ENCODE results near the gene KLC1.

Gene KLC1

GRCh38 chr14:103675957-103676356, 46.9 kb downstream of the KLC1 start:
- no peak for TF ChIP-seq SIN3A (IDR thresholded peaks at IDR 0.05; ENCODE audit: borderline replicate concordance, insufficient read depth, low read length)
- no peak for TF ChIP-seq TAF1 (IDR thresholded peaks at IDR 0.05; ENCODE audit: borderline replicate concordance, insufficient read depth, low read length)
- TF ChIP-seq POLR2AphosphoS5 (IDR thresholded peaks at IDR 0.05; ENCODE audit: low read depth, low read length) = no peak
- no peak for TF ChIP-seq FOXP2 (optimal IDR thresholded peaks at IDR 0.05; ENCODE audit: borderline replicate concordance, extremely low read depth, extremely low read length, insufficient read depth)
- TF ChIP-seq, protein P1, sequence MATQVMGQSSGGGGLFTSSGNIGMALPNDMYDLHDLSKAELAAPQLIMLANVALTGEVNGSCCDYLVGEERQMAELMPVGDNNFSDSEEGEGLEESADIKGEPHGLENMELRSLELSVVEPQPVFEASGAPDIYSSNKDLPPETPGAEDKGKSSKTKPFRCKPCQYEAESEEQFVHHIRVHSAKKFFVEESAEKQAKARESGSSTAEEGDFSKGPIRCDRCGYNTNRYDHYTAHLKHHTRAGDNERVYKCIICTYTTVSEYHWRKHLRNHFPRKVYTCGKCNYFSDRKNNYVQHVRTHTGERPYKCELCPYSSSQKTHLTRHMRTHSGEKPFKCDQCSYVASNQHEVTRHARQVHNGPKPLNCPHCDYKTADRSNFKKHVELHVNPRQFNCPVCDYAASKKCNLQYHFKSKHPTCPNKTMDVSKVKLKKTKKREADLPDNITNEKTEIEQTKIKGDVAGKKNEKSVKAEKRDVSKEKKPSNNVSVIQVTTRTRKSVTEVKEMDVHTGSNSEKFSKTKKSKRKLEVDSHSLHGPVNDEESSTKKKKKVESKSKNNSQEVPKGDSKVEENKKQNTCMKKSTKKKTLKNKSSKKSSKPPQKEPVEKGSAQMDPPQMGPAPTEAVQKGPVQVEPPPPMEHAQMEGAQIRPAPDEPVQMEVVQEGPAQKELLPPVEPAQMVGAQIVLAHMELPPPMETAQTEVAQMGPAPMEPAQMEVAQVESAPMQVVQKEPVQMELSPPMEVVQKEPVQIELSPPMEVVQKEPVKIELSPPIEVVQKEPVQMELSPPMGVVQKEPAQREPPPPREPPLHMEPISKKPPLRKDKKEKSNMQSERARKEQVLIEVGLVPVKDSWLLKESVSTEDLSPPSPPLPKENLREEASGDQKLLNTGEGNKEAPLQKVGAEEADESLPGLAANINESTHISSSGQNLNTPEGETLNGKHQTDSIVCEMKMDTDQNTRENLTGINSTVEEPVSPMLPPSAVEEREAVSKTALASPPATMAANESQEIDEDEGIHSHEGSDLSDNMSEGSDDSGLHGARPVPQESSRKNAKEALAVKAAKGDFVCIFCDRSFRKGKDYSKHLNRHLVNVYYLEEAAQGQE (IDR thresholded peaks at IDR 0.05; ENCODE audit: insufficient read depth in 1 of 2, low read depth in 2 of 2, low read length in 2 of 2) = no peak

GRCh38 chr14:103676881-103677675, 48.1 kb downstream of the KLC1 start:
- TF ChIP-seq POLR2AphosphoS5 (IDR thresholded peaks at IDR 0.05; ENCODE audit: low read depth, low read length) = no peak
- TF ChIP-seq TAF1 (IDR thresholded peaks at IDR 0.05; ENCODE audit: borderline replicate concordance, insufficient read depth, low read length) = no peak
- no peak for TF ChIP-seq SIN3A (IDR thresholded peaks at IDR 0.05; ENCODE audit: borderline replicate concordance, insufficient read depth, low read length)
- TF ChIP-seq, protein P1 (IDR thresholded peaks at IDR 0.05; ENCODE audit: insufficient read depth in 1 of 2, low read depth in 2 of 2, low read length in 2 of 2) = no peak
- TF ChIP-seq FOXP2 (optimal IDR thresholded peaks at IDR 0.05; ENCODE audit: borderline replicate concordance, extremely low read depth, extremely low read length, insufficient read depth) = no peak

- TF ChIP-seq SIN3A (IDR thresholded peaks at IDR 0.05; ENCODE audit: borderline replicate concordance, insufficient read depth, low read length) (no peak), TAF1 (IDR thresholded peaks at IDR 0.05; ENCODE audit: borderline replicate concordance, insufficient read depth, low read length) (no peak), POLR2AphosphoS5 (IDR thresholded peaks at IDR 0.05; ENCODE audit: low read depth, low read length) (no peak), FOXP2 (optimal IDR thresholded peaks at IDR 0.05; ENCODE audit: borderline replicate concordance, extremely low read depth, extremely low read length, insufficient read depth) (no peak)
- TF ChIP-seq, protein P1 (IDR thresholded peaks at IDR 0.05; ENCODE audit: insufficient read depth in 1 of 2, low read depth in 2 of 2, low read length in 2 of 2) = no peak
Observed at GRCh38 chr14:103679351-103679750, 50.3 kb downstream of the KLC1 start.

DNA sequence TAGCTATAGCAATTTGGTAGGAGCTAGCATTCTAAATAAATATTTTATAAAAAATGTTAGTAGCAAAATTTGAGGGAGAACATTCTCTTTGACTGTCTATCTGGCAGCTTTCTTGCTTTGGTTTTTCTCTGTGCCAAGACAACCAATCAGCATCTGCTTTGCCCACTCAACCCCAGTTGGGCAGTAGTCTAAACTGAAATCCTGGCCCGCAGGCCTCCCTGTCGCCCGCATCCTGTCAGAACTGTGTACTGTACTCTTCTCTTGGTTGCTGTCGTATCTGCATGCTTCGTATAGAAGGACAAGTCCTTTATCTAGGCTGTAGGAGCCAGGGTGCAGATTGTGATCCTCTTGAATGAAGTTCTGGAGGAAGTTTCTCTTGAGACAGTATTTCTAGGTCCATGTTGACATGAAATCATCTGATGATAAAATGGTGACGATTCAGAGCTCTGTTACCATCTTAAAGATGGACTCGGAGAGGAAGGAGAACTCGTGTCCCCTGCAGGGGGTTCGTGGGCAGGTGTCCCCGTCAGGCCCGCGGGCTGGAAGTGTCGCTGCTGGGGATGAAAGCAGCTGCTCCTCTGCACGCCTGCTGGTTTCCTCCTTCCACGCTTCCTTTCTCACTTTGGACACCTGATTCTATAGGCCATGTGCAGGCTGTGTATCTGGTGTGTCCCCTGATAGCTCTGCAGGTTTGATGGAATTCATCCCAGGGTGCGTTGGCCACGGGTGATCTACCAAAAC, 51.6 kb downstream of the KLC1 start:
- TF ChIP-seq TAF1 (IDR thresholded peaks at IDR 0.05; ENCODE audit: borderline replicate concordance, insufficient read depth, low read length) = no peak
- TF ChIP-seq, protein P1 (IDR thresholded peaks at IDR 0.05; ENCODE audit: insufficient read depth in 1 of 2, low read depth in 2 of 2, low read length in 2 of 2) = no peak
- no peak for TF ChIP-seq FOXP2 (optimal IDR thresholded peaks at IDR 0.05; ENCODE audit: borderline replicate concordance, extremely low read depth, extremely low read length, insufficient read depth)
- TF ChIP-seq POLR2AphosphoS5 (IDR thresholded peaks at IDR 0.05; ENCODE audit: low read depth, low read length) = no peak
- no peak for TF ChIP-seq SIN3A (IDR thresholded peaks at IDR 0.05; ENCODE audit: borderline replicate concordance, insufficient read depth, low read length)
